Astrocyte (in vitro differentiated cells and primary cell): Measurements from ENCODE around the gene CDC37.

Source experiments
- EZH2 ChIP-seq: IDR thresholded peaks from 2 replicates; pipeline ENCODE4 v1.6.1; 2012; ENCODE audit warnings: mild to moderate bottlenecking, low read length, inconsistent platforms; ENCODE audit not compliant: insufficient read depth
- TF ChIP-seq, protein P1 (sequence below): IDR thresholded peaks from 2 replicates; pipeline ENCODE4 v1.5.1; 2011; ENCODE audit warnings: low read depth, mild to moderate bottlenecking, inconsistent platforms, low read length, moderate library complexity; ENCODE audit not compliant: insufficient read depth

DNA sequence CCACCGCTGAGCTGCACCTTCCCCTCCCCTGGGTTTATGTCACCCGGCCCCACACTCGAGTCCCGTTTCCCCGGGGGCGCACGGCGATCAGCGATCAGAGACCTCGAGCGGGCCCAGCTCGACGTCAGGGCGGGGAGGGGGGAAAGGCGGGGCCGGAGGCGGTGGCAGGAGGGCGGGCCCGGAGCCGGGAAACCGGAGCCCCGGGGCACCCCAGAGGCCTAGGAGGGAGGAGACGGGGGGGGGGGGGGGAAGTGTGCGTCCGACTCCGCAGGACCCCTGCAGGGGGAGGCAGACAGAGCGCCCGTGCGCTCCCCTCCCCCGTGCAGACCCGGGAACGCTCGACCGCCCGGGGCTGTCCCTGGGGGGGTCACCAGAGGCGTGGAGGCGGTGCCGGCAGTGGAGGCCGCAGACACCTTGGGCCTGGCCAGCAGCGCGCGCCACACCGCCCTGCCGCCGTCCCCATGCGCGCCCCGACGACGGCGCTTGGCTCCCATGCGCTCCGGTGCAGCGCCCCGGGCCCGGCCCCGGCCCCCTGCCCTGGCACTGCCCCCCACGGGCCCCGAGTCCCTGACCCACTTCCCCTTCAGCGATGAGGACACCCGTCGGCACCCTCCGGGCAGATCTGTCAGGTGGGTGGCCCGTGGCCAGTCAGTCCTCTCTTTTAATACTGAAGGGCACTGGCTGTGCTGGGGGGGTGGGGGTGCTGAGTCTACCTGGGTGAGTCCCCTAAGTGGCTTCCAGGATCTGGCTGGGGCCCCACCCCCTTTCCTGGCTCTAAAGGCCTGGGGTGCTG is 28.8 kb upstream of the CDC37 start:
- TF ChIP-seq, protein P1, sequence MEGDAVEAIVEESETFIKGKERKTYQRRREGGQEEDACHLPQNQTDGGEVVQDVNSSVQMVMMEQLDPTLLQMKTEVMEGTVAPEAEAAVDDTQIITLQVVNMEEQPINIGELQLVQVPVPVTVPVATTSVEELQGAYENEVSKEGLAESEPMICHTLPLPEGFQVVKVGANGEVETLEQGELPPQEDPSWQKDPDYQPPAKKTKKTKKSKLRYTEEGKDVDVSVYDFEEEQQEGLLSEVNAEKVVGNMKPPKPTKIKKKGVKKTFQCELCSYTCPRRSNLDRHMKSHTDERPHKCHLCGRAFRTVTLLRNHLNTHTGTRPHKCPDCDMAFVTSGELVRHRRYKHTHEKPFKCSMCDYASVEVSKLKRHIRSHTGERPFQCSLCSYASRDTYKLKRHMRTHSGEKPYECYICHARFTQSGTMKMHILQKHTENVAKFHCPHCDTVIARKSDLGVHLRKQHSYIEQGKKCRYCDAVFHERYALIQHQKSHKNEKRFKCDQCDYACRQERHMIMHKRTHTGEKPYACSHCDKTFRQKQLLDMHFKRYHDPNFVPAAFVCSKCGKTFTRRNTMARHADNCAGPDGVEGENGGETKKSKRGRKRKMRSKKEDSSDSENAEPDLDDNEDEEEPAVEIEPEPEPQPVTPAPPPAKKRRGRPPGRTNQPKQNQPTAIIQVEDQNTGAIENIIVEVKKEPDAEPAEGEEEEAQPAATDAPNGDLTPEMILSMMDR, result no peak
- TF ChIP-seq EZH2, result no peak
